COR-L47 (cell line): Measurements from ENCODE around the gene DPF1.

Experiments
- DNase-seq: peaks from one replicate; lab custom pipeline; 2025; lab: John Stamatoyannopoulos, UW

The DPF1 gene

GRCh38 chr19:38221421-38221820, 2.6 kb downstream of the DPF1 start:
- no peak for DNase-seq

DNA sequence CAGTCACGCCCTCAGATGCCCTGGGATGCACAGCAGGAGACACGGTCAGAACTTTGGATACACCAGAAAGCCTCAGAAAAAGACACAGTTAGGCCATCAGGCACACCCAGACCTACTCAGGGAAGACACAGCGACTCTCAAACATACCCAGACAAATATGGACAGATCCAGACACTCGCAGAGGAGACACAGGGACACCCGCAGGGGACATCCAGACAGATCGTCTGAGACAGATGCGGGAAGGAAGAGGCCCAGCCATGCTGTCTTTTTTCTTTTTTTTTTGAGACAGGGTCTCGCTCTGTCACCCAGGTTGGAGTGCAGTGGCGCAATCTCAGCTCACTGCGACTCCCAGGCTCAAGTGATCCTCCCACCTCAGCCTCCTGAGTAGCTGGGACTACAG, 4.8 kb downstream of the DPF1 start:
- DNase-seq = no peak

DNA sequence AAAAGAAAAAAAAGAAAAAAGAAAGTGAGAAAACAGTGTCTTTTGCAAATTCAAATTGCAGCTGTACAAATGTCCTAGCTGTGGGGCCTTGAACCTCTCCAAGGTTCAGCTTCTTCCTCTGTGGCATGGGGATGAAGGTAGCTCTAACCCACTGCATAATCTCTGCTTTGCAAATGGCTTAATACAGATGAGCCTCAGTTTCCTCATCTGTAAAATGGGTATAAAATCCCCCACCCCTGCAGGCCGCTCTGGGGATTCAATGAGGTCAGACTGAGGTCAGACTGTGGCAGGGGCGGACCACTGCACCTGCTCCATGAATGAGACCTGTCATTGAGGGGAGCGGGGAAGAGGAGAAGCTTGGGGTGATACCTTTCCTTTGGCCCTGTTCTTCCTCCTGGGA, 5.8 kb downstream of the DPF1 start:
- no peak for DNase-seq

DNA sequence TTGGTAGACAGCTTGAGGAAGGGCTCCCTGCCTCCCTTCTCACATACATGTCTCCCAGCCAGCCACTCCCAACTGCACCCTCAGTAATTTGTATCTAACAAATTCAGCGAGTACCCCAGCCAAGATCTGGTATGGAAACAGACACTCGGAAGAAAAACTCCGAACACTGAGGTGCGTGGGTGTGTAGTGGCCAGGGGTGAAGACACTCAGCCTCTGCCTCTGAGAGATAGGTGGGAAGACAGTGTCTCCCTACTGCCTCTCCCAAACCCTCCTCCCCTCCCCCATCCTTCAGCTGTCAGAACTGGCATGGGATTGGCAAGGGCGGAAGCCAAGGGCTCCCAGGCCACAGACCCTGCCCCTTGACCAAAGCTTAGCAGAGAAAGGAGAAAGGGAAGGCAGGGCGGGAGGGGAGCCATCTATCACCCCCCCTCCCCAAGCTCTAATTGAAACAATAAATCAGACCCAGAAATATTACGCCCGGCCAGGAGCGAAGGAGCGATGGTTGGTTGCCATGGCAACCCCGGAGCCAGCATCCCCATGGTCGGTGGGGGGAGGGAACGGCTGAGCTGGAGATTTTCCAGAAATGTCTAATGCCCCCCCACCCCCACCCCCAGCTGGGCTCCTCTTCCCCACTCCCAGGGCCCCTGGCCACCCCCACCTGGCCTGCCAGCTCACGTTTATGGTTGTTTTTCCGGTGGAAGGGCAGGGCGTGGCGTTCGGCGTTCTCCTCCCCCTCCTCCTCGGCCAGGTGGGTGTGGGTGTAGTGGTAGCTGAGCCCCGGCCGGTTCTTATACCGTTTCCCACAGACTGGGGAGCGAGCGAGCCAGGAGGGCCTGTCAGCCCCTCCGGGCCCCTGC, 7.0 kb downstream of the DPF1 start:
- no peak for DNase-seq

DNA sequence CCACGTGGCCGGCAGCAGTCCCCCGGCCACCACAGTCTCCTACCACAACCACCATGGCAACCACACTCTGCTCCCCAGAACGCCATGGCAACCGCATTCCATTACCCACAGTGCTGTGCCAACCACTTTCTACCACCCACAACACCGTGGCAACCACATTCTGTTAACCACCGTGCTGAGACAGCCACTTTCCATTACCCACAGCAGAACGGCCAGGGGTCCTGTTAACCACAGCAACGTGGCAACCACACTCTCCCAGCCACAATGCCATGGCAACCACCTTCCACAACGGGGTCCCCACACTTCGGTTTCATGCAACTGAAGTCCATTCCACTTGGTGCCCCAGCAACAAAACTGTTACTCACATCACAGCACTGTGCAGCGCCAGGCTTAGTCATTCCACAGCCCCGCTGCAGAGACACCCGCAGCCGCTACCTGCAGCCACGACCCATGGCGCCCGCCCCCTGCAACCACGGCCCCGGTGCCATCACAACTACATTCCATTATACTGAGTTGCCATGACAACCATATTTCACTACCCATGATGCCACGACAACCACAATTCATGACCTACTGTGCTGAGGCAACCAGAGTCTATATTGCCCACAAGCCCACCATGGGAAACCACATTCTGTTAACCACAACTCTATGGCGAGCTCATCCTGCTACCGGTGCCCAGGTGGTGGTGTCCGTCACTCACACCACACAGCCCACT, 10.0 kb downstream of the DPF1 start:
- no peak for DNase-seq

DNA sequence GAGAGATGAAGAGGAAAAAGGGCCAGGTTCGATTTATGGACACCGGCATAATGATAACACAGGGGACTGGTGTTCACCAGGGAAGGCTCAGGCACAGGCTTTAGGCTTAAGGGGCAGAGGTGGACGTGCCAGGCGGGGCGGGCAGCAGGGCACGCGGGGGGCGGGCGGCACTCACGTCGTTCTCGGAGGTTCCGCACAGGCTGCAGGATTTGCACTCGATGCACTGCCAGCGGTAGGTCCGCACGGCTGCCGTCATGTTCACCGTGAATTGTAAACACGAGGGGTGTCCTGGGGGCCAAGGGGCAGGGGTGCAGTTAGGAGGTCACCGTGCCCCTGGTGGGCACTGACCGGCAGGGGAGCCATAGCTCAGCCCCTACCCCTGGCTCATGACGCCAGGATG, 10.6 kb downstream of the DPF1 start:
- no peak for DNase-seq

GRCh38 chr19:38211766-38212165, 12.3 kb downstream of the DPF1 start:
- DNase-seq = no peak

- DNase-seq = no peak
These were observed 12.9 kb downstream of the DPF1 start for GRCh38 chr19:38211151-38211591.

- DNase-seq = peak; percentile 83
These were observed 13.5 kb downstream of the DPF1 start for GRCh38 chr19:38210458-38210987.

GRCh38 chr19:38209671-38210457, 14.2 kb downstream of the DPF1 start:
- DNase-seq = peak; percentile 43

DNA sequence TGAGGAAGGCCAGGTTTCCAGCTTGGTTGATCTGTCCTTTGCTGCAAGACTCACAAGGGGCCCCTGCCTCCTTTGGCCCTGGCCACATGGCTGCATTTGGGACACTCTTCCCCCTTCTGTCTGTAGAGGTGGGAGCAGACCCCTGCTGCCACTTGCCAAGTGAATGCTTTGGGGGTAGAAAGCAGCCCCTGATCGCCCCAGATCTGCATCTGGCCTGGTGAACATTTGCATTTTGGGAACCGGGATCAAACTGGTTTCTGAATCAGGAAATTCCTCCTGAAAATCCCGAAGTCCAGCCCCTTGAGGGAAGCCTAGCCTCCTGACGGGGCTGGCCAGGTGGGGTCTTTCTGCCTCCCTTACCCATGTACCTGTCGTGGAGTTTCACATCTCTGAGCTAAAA, 14.9 kb downstream of the DPF1 start:
- no peak for DNase-seq

DNA sequence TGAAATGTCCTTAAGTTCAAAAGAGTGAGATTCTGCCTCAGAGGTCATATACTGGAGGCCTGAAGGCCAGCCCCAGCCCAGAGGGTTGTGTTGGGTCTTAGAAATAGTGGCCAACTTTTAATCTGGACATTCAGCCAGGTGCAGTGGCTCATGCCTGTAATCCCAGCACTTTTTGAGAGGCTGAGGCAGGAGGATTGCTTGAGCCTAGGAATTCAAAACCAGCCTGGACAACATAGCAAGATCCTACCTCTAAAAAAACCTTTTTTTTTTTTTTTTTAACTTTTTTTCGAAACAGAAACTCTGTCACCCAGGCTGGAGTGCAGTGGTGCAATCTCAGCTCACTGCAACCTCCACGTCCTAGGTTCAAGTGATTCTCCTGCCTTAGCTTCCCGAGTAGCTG, 15.5 kb downstream of the DPF1 start:
- no peak for DNase-seq

GRCh38 chr19:38207543-38207942, 16.5 kb downstream of the DPF1 start:
- no peak for DNase-seq

DNA sequence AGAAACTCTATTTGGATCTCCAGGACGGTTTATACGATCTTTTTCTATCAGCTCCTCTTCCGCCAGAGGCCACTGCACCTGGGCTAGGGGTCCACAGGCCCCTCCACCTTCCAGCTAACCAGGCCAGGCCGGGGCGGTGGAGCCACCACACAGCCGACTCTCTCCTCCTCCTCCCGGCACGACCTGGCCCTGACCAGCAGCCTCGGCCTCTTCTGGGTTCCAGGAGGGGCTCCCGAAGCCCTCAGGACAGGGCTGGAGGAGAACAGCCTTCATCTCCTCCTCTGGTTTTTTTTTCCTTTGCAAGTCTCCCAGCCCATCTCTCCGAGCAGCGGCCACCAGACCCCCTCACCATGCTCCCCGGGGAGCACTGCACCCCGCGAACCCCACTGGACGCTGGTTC, 17.1 kb downstream of the DPF1 start:
- no peak for DNase-seq

DNA sequence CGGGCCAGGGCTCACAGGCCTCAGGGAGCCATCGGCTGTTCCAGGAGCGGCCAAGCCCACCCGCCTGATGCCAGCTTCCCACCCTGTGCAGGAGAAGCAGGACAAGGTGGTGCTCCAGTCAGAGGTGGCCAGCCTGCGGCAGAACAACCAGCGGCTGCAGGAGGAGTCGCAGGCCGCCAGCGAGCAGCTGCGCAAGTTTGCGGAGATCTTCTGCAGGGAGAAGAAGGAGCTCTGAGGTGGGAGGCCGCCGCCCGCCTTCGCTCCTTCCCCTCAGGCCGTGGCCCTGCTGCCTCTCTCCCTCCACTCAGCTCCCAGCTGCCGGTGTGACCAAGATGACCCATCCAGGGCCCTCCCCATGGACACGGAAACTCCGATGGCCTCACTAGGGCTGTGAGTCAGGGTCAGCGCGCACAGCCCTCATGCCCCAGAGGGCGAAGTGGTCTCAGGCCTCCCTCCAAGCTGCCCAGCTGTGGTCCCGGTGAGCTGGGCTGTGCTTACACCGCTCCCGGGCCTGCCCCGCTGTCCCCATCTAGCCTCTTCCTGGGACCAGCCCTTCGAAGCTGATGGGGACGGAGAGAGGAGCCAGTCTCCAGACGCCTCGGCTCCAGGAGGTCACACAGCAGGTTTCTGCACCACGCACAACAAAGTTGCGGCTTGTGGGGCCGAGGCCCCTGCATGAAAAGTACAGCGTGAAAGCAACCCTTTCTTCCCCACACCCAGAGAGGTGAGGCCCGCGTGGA, 17.8 kb downstream of the DPF1 start:
- no peak for DNase-seq

GRCh38 chr19:38204728-38205127, 19.3 kb downstream of the DPF1 start:
- DNase-seq = peak; percentile 74

DNA sequence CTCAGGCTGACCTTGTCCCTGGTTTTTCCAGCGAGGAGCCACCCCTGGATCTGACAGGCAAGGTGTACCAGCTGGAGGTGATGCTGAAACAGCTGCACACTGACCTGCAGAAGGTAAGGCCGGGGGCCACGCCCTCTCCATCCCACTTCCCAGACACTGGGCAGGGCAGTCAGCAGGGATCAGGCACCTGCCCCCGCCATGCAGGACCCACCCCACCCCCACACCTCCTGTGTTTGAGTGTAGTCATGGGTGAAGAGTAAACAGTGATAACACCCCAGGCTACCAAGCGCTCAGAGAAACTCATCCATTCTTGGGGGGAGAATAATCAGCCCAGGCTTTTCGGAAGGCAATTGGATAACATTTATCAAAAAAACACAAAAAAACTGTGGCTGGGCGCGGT, 19.9 kb downstream of the DPF1 start:
- DNase-seq = peak; percentile 93

GRCh38 chr19:38203197-38203596, 20.8 kb downstream of the DPF1 start:
- DNase-seq = no peak

GRCh38 chr19:38202504-38202903, 21.5 kb downstream of the DPF1 start:
- DNase-seq = no peak

- no peak for DNase-seq
These were observed 22.3 kb downstream of the DPF1 start for GRCh38 chr19:38201731-38202130.

DNA sequence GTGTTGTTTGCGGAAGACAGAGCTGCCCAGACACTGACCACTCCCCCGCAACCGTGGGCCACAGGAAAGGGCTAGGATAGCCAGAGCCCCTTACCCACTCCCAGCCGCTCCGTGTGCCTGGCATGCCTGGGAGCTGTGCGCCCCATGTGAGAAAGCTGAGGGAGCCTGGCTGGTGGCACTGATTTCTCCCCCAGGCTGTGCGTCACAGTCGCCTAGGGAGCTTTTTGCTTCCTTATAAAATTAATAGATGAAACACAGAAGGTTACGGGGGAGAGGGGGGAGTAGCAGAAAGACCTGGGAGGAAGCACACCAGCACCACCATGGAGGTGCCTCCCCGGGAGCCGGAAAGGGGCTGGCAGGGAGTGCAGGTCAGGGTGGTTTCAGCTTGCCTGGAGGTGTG, 24.7 kb downstream of the DPF1 start:
- DNase-seq = no peak
